G401.6 (cell line): ENCODE data around the gene MYO1E.
"Not testable (repeated sequence)": the region's sequence is repeated elsewhere in the genome, so short reads cannot be mapped to it uniquely, and the experiment has no call there.

Source experiments
- FAIRE-seq: peaks from 2 replicates; lab custom pipeline; 2012; peaks lifted over from hg19 to GRCh38; lab: Jason Lieb, UNC

The MYO1E gene

GRCh38 chr15:59372352-59373211 lies at the start of gene MYO1E:
TSS of gene MYO1E (minus strand) at chr15:59372871. CDS start at chr15:59372500, 371 bp downstream.
- no peak for FAIRE-seq

- FAIRE-seq = no peak
These were observed 48.4 kb upstream of the MYO1E start for GRCh38 chr15:59420986-59421618.

- FAIRE-seq = no peak
These were observed 47.4 kb upstream of the MYO1E start for GRCh38 chr15:59420108-59420507.

- FAIRE-seq = no peak
These were observed 46.5 kb upstream of the MYO1E start for GRCh38 chr15:59419170-59419569.

GRCh38 chr15:59416816-59417215 lies 44.1 kb upstream of the MYO1E start:
- FAIRE-seq = no peak

GRCh38 chr15:59413577-59413976 lies 40.9 kb upstream of the MYO1E start:
- FAIRE-seq = no peak

GRCh38 chr15:59410391-59410896 lies 37.8 kb upstream of the MYO1E start:
- FAIRE-seq = no peak

GRCh38 chr15:59407946-59408345 lies 35.3 kb upstream of the MYO1E start:
- FAIRE-seq = no peak

GRCh38 chr15:59406446-59406845 lies 33.8 kb upstream of the MYO1E start:
- FAIRE-seq = no peak

GRCh38 chr15:59405079-59405478 lies 32.4 kb upstream of the MYO1E start:
- FAIRE-seq = no peak

- no peak for FAIRE-seq
These were observed 29.3 kb upstream of the MYO1E start for GRCh38 chr15:59401824-59402569.

- not testable (repeated sequence) for FAIRE-seq
These were observed 28.6 kb upstream of the MYO1E start for GRCh38 chr15:59401051-59401823.

- no peak for FAIRE-seq
These were observed 27.6 kb upstream of the MYO1E start for GRCh38 chr15:59400103-59400813.

GRCh38 chr15:59399465-59400102 lies 26.9 kb upstream of the MYO1E start:
- FAIRE-seq = no peak

- FAIRE-seq = no peak
These were observed 25.5 kb upstream of the MYO1E start for GRCh38 chr15:59398220-59398619.

- no peak for FAIRE-seq
These were observed 24.0 kb upstream of the MYO1E start for GRCh38 chr15:59396679-59397078.

- no peak for FAIRE-seq
These were observed 23.5 kb upstream of the MYO1E start for GRCh38 chr15:59396211-59396610.

- no peak for FAIRE-seq
These were observed 21.5 kb upstream of the MYO1E start for GRCh38 chr15:59394166-59394661.

GRCh38 chr15:59392299-59392698 lies 19.6 kb upstream of the MYO1E start:
- no peak for FAIRE-seq

- no peak for FAIRE-seq
These were observed 16.0 kb upstream of the MYO1E start for GRCh38 chr15:59388670-59389069.
